ENCODE results near the gene EEIG1.

DNA sequence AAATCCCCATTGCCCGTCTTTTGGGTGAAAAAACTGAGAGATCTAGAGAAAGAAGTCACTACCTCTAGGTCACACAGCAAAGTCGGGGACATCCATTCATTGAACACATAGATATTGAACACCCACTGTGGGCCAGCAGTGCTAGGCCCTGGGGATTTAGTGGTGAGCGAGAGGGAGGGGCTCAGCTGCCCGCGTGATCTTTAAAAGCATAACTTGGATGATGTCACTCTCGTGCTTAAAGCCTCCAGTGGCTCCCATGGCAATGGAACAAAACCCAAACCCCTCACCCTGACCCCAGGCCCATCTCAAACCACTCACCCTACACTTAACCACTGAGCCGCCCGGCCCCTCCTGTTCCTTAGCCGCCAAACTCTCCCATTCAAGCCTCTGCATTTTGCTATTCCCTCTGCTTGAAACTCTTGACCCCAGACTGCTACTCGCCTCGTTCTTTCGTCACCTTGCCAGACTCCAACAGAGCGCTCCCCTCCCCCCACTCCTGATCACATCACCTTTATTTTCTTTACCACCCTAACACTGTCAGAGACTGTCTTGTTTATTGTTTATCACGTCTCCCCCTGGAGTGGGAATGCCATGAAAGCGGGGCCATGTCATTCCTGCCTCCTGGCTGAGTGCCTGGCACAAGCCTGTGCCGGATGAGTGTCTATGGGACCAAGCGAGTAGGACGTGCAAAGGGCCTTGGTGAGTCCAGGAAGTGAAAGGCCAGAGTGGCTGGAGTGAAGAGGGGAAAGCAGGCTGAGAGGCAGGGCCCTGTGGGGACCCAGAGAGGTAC is 49.5 kb downstream of the EEIG1 start:
- TF ChIP-seq, protein P1, sequence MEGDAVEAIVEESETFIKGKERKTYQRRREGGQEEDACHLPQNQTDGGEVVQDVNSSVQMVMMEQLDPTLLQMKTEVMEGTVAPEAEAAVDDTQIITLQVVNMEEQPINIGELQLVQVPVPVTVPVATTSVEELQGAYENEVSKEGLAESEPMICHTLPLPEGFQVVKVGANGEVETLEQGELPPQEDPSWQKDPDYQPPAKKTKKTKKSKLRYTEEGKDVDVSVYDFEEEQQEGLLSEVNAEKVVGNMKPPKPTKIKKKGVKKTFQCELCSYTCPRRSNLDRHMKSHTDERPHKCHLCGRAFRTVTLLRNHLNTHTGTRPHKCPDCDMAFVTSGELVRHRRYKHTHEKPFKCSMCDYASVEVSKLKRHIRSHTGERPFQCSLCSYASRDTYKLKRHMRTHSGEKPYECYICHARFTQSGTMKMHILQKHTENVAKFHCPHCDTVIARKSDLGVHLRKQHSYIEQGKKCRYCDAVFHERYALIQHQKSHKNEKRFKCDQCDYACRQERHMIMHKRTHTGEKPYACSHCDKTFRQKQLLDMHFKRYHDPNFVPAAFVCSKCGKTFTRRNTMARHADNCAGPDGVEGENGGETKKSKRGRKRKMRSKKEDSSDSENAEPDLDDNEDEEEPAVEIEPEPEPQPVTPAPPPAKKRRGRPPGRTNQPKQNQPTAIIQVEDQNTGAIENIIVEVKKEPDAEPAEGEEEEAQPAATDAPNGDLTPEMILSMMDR (IDR thresholded peaks at IDR 0.05) = no peak
- no peak for TF ChIP-seq POLR2A (IDR thresholded peaks at IDR 0.05)

Measured in tibial nerve (tissue), 3 donors.